OCI-LY7 (cell line): ENCODE results near the gene CDH12. TPM values are rescaled to one million over a fixed set of nuclear protein-coding genes. Genes with fewer than 3 reads are reported as not detected.

Experiments
- BruUV-seq: library from RNA; stranded (reverse); fragments of 400-500 nt; replicated peaks from 2 replicates; lab custom pipeline; 2021; lab: Mats Ljungman, UMichigan
- CTCF ChIA-PET: fragments of 300-600 bp; sonication (Branson Sonifier 250); formaldehyde crosslinking; loops from one replicate; lab custom pipeline; 2022; ENCODE audit warnings: antibody characterized with exemption; ENCODE audit not compliant: unreplicated experiment; lab: Charles Lee
- POLR2A ChIA-PET: fragments of 300-600 bp; sonication (Branson Sonifier 250); formaldehyde crosslinking; loops from one replicate; lab custom pipeline; 2022; ENCODE audit warnings: antibody characterized with exemption; lab: Charles Lee
- DNase-seq: peaks from one replicate; pipeline ENCODE4 v3.0.0-alpha.2; 2015; ENCODE audit warnings: low spot score
- H2AFZ ChIP-seq: fragments of 200-600 bp; sonication (generic), shearing (Covaris generic); 2 replicates; pipeline ENCODE4 v1.6.1; 2014; ENCODE audit warnings: mild to moderate bottlenecking, antibody characterized with exemption, low read length, moderate library complexity
- H3K27ac ChIP-seq: fragments of 200-600 bp; sonication (generic); 2 replicates; pipeline ENCODE4 v1.5.1; 2014; ENCODE audit warnings: mixed run types, low read depth, mild to moderate bottlenecking, moderate library complexity, low read length, inconsistent platforms; ENCODE audit not compliant: poor library complexity, severe bottlenecking
- H3K36me3 ChIP-seq: fragments of 200-600 bp; sonication (generic); 2 replicates; pipeline ENCODE4 v1.6.1; 2014; ENCODE audit warnings: mild to moderate bottlenecking, antibody characterized with exemption, low read length, moderate library complexity, mixed read lengths; ENCODE audit not compliant: insufficient read depth
- H3K4me1 ChIP-seq: fragments of 200-600 bp; sonication (generic); 2 replicates; pipeline ENCODE4 v1.5.1; 2014; ENCODE audit warnings: mild to moderate bottlenecking, low read length; ENCODE audit not compliant: insufficient read depth, poor library complexity, severe bottlenecking
- H3K4me2 ChIP-seq: fragments of 200-600 bp; sonication (generic); 2 replicates; pipeline ENCODE4 v1.6.1; 2014; ENCODE audit warnings: mild to moderate bottlenecking, low read length
- H3K4me3 ChIP-seq: fragments of 200-600 bp; sonication (generic); 2 replicates; pipeline ENCODE4 v1.5.1; 2014; ENCODE audit warnings: mild to moderate bottlenecking, low read depth, low read length; ENCODE audit not compliant: poor library complexity, severe bottlenecking
- H3K79me2 ChIP-seq: fragments of 200-600 bp; sonication (generic); 2 replicates; pipeline ENCODE4 v1.6.1; 2016; ENCODE audit warnings: low read depth, mild to moderate bottlenecking, low read length, moderate library complexity, mixed read lengths; ENCODE audit not compliant: insufficient read depth
- H3K9me2 ChIP-seq: fragments of 200-600 bp; sonication (generic); 2 replicates; pipeline ENCODE4 v1.6.1; 2016; ENCODE audit warnings: mild to moderate bottlenecking, low read length, mixed read lengths; ENCODE audit not compliant: insufficient read depth
- H3K9me3 ChIP-seq: fragments of 200-600 bp; sonication (generic); 2 replicates; pipeline ENCODE4 v1.6.1; 2014; ENCODE audit warnings: mild to moderate bottlenecking, mixed run types, low read length, mixed read lengths
- H4K20me1 ChIP-seq: fragments of 200-600 bp; sonication (generic); 2 replicates; pipeline ENCODE4 v1.6.1; 2014; ENCODE audit warnings: mild to moderate bottlenecking, antibody characterized with exemption, low read length, moderate library complexity, mixed read lengths; ENCODE audit not compliant: insufficient read depth
- EZH2phosphoT487 ChIP-seq: fragments of 200-600 bp; sonication (generic); IDR thresholded peaks from 2 replicates; pipeline ENCODE4 v1.6.1; 2018; ENCODE audit warnings: low read depth, borderline replicate concordance, mild to moderate bottlenecking, mixed run types, antibody characterized with exemption, low read length, moderate library complexity, mixed read lengths
- intact Hi-C: fragments of 100-400 bp; cut with micrococcal nuclease; formaldehyde crosslinking; loops from one replicate; pipeline ENCODE4 v1.10.0; 2022; ENCODE audit not compliant: unreplicated experiment
- total RNA-seq, 2 experiments: library from RNA; depleted of rRNA in 1 of 2; stranded (reverse); fragments of >200 nt in 1 of 2; shearing (Covaris generic) in 1 of 2; gene quantifications; 2 replicates each; pipeline ENCODE4 v1.2.3, GENCODE V29; 2014 to 2022
- TF ChIP-seq, protein P1 (sequence below): fragments of 200-600 bp; sonication (generic); conservative IDR thresholded peaks from 2 replicates; pipeline ENCODE4 v1.5.1; 2014; ENCODE audit warnings: mild to moderate bottlenecking, antibody characterized with exemption, low read length, moderate library complexity, mixed read lengths

CDH12 gene
- total RNA-seq, 2 experiments from 2014 or later, result not detected

DNA sequence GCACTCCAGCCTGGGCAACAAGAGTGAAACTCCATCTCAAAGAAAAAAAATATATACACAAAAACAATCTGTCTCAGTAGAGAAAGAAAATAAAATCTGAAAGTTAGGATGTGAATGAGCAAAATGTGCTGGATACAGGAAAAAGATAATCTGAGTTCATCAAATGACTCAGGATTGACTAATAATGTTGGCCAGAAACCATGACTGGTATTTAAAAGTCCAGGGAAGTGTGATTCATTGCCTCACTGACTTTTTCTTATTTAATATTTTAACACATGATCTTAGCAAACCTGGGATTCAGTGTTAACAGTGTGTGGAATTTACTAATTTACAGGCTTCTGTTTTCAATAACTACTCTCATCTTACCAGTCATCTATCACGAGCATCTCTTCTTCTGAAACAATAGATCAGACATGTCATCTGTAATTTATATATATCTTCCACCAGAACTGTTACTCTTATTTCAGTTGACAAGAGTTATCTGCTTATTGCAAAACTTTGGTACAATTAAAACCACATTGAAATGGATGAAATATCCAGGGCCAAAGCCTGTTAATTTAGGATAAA, 256.7 kb downstream of the CDH12 start:
- no TSS peak for BruUV-seq
- Histone ChIP-seq H3K79me2 (no peaks in the 10 kb centered on the region), H3K27ac (no peak overlapping the region), H3K36me3 (no peaks in the 10 kb centered on the region), H2AFZ (no peak overlapping the region), H3K4me2 (no peak overlapping the region), H3K9me3 (no peaks in the 10 kb centered on the region), H3K4me3 (no peak overlapping the region), H3K9me2 (no peaks in the 10 kb centered on the region), H4K20me1 (no peaks in the 10 kb centered on the region), H3K4me1 (no peaks in the 10 kb centered on the region)
- ChIA-PET POLR2A (no interaction called here), CTCF (no interaction called here)
- no peak for DNase-seq
- no peak for TF ChIP-seq EZH2phosphoT487
- TF ChIP-seq, protein P1, sequence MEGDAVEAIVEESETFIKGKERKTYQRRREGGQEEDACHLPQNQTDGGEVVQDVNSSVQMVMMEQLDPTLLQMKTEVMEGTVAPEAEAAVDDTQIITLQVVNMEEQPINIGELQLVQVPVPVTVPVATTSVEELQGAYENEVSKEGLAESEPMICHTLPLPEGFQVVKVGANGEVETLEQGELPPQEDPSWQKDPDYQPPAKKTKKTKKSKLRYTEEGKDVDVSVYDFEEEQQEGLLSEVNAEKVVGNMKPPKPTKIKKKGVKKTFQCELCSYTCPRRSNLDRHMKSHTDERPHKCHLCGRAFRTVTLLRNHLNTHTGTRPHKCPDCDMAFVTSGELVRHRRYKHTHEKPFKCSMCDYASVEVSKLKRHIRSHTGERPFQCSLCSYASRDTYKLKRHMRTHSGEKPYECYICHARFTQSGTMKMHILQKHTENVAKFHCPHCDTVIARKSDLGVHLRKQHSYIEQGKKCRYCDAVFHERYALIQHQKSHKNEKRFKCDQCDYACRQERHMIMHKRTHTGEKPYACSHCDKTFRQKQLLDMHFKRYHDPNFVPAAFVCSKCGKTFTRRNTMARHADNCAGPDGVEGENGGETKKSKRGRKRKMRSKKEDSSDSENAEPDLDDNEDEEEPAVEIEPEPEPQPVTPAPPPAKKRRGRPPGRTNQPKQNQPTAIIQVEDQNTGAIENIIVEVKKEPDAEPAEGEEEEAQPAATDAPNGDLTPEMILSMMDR, result no peak
- intact Hi-C loops, result no loop called here

DNA sequence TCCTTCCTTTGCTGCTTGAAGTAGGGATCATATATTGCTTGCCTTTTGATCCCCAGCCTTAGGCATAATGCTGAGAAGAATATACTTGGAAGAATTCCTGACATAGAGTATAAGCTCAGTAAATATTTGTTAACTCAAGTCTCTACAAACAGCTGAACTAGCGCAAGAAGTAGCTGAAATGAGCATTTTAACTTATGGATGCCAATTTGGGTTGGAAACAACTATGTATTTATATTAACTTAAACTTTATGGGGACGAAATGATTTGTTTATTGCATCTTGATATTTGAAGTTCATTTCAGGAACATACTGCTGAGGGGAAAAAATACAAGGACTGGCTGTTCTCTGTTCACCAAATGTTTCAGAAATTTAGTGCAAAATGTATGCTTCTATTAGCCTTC, 258.7 kb downstream of the CDH12 start:
- Histone ChIP-seq H3K36me3 (no peaks in the 10 kb centered on the region), H3K4me2 (no peak overlapping the region), H3K27ac (no peak overlapping the region), H3K79me2 (no peaks in the 10 kb centered on the region), H4K20me1 (no peaks in the 10 kb centered on the region), H2AFZ (no peak overlapping the region), H3K9me2 (no peaks in the 10 kb centered on the region), H3K4me1 (no peaks in the 10 kb centered on the region), H3K9me3 (no peaks in the 10 kb centered on the region), H3K4me3 (no peak overlapping the region)
- CTCF ChIA-PET, result no interaction called here
- POLR2A ChIA-PET, result no interaction called here
- BruUV-seq, result no TSS peak
- TF ChIP-seq, protein P1, result no peak
- TF ChIP-seq EZH2phosphoT487, result no peak
- intact Hi-C loops, result no loop called here
- no peak for DNase-seq

DNA sequence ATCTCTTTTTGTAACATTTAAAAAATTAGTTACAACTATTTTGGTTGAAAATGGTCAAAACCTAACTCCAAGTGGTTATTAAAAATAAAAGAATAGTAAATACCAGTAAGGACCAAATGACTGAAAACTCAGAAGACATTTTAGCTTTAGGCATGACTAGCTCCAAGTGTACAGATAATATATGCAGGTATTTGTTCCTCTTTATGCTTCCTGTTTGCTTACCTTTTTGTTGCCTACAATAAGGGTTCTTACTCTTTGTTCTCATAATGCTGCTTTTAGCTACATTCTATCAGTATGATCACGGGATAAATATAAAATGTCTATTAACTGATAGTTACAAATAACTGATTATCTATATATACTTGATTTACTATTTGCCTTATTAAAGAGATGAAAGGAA, 259.6 kb downstream of the CDH12 start:
- no peaks in the 10 kb centered on the region for H3K36me3 ChIP-seq
- intact Hi-C loops, result no loop called here
- H3K4me2 ChIP-seq, result no peak overlapping the region
- H2AFZ ChIP-seq, result no peak overlapping the region
- H3K4me1 ChIP-seq, result no peaks in the 10 kb centered on the region
- no peak overlapping the region for H3K27ac ChIP-seq
- no peaks in the 10 kb centered on the region for H3K9me3 ChIP-seq
- no TSS peak for BruUV-seq
- DNase-seq, result no peak
- no peaks in the 10 kb centered on the region for H4K20me1 ChIP-seq
- no peaks in the 10 kb centered on the region for H3K9me2 ChIP-seq
- CTCF ChIA-PET, result no interaction called here
- no peak for TF ChIP-seq EZH2phosphoT487
- TF ChIP-seq, protein P1, result no peak
- POLR2A ChIA-PET, result no interaction called here
- H3K4me3 ChIP-seq, result no peak overlapping the region
- no peaks in the 10 kb centered on the region for H3K79me2 ChIP-seq
